Stimulated activated CD4-positive, alpha-beta T cell treated with anti-CD3 and anti-CD28 coated beads, Interleukin-15, amount 100 ng/mL, for 24 hours (primary cell): Measurements from ENCODE around the gene GPR18.

ENCODE experiments used
- DNase-seq: peaks from one replicate; pipeline ENCODE4 v3.0.0-alpha.2; 2020

The GPR18 gene

DNA sequence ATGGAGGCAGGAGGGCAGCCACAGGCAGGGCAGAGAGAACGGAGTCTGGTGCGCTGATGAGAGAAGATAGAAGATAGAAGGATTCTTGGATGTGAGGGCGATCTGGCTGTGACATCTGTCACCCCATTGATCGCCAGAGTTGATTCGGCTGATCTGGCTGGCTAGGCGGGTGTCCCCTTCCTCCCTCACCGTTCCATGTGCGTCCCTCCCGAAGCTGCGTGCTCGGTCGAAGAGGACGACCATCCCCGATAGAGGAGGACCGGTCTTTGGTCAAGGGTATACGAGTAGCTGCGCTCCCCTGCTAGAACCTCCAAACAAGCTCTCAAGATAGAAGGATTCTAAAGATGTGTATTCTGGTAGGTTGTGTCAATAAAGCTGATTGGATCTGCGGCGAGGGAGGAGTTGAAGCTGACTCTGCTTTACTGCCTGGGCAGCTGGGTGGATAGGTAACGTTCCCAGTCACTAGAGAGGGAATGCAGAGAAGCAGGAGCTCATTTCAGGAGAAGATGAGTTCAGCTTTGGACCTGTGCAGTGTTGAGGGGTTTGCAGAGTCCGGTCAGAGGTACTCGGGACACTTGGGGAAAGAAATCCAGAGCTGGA, 52.5 kb downstream of the GPR18 start:
- no peak for DNase-seq
